ENCODE data around the gene RWDD3.

GRCh38 chr1:95209291-95209690 lies 24.7 kb upstream of the RWDD3 start:
- TF ChIP-seq, protein P1, sequence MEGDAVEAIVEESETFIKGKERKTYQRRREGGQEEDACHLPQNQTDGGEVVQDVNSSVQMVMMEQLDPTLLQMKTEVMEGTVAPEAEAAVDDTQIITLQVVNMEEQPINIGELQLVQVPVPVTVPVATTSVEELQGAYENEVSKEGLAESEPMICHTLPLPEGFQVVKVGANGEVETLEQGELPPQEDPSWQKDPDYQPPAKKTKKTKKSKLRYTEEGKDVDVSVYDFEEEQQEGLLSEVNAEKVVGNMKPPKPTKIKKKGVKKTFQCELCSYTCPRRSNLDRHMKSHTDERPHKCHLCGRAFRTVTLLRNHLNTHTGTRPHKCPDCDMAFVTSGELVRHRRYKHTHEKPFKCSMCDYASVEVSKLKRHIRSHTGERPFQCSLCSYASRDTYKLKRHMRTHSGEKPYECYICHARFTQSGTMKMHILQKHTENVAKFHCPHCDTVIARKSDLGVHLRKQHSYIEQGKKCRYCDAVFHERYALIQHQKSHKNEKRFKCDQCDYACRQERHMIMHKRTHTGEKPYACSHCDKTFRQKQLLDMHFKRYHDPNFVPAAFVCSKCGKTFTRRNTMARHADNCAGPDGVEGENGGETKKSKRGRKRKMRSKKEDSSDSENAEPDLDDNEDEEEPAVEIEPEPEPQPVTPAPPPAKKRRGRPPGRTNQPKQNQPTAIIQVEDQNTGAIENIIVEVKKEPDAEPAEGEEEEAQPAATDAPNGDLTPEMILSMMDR (IDR thresholded peaks at IDR 0.05): no peak
- TF ChIP-seq POLR2A (IDR thresholded peaks at IDR 0.05): no peak

Data from uterus (tissue), 2 donors.